ENCODE data around the gene NELL2. TPM values are rescaled to one million over a fixed set of nuclear protein-coding genes. Genes with fewer than 3 reads are reported as not detected.

Gene NELL2
- polyA plus RNA-seq, 1 of the 3 experiments (the other 2 are of a cell fraction), result 0.35 TPM

- no peaks in the 10 kb centered on the region for H3F3A ChIP-seq (replicated peaks; ENCODE audit: insufficient read depth)
- no peaks in the 10 kb centered on the region for H3K27me3 ChIP-seq (ENCODE audit: insufficient read depth)
- H3K9ac ChIP-seq, result no peak overlapping the region
- H3K4me1 ChIP-seq (ENCODE audit: control insufficient read depth in 1 of 2, insufficient read depth in 2 of 2, low read depth in 1 of 2, low read length in 1 of 2), result no peaks in the 10 kb centered on the region
- H3K36me3 ChIP-seq (replicated peaks in 1 of 2; ENCODE audit: control insufficient read depth in 1 of 2, insufficient read depth in 2 of 2, low read length in 1 of 2), result no peaks in the 10 kb centered on the region
- H3K79me2 ChIP-seq (ENCODE audit: insufficient read depth), result no peaks in the 10 kb centered on the region
- H3K4me2 ChIP-seq, result no peak overlapping the region
- H3K9me2 ChIP-seq, result no peaks in the 10 kb centered on the region
- H3K27ac ChIP-seq (ENCODE audit: low read depth in 2 of 2, low read length in 1 of 2), result no peak overlapping the region
- no peak for DNase-seq
- TF ChIP-seq MXI1 (IDR thresholded peaks at IDR 0.05; ENCODE audit: low read depth, low read length) (no peak), GABPA (IDR thresholded peaks at IDR 0.05; ENCODE audit: low read depth) (no peak), REST (IDR thresholded peaks at IDR 0.05; ENCODE audit: low read depth, low read length) (no peak), RAD21 (IDR thresholded peaks at IDR 0.05; ENCODE audit: low read length) (no peak), YY1 (IDR thresholded peaks at IDR 0.05; ENCODE audit: low read depth) (no peak), TAF1 (IDR thresholded peaks at IDR 0.05; ENCODE audit: borderline replicate concordance, low read depth, low read length) (no peak), USF2 (IDR thresholded peaks at IDR 0.05; ENCODE audit: borderline replicate concordance, low read depth, low read length) (no peak), FOSL2 (IDR thresholded peaks at IDR 0.05; ENCODE audit: borderline replicate concordance, low read depth) (no peak), TEAD4 (IDR thresholded peaks at IDR 0.05; ENCODE audit: borderline replicate concordance, insufficient read depth) (no peak), SIN3A (IDR thresholded peaks at IDR 0.05; ENCODE audit: borderline replicate concordance, low read depth, low read length) (no peak), FOXM1 (IDR thresholded peaks at IDR 0.05; ENCODE audit: low read depth) (no peak), EP300 (IDR thresholded peaks at IDR 0.05; ENCODE audit: borderline replicate concordance in 1 of 2, low read depth in 1 of 2, low read length in 1 of 2) (no peak), JUND (IDR thresholded peaks at IDR 0.05) (no peak), ELF1 (IDR thresholded peaks at IDR 0.05) (no peak), RFX5 (IDR thresholded peaks at IDR 0.05; ENCODE audit: low read length) (no peak), NFIC (IDR thresholded peaks at IDR 0.05; ENCODE audit: borderline replicate concordance) (no peak), IRF3 (IDR thresholded peaks at IDR 0.05; ENCODE audit: low read depth, low read length) (no peak), ZBTB33 (IDR thresholded peaks at IDR 0.05; ENCODE audit: borderline replicate concordance, low read depth) (no peak)
- no peaks in the 10 kb centered on the region for H4K20me1 ChIP-seq (ENCODE audit: insufficient read depth)
- H2AFZ ChIP-seq (ENCODE audit: low read depth), result no peak overlapping the region
- no peaks in the 10 kb centered on the region for H3K9me3 ChIP-seq
- ChIA-PET CTCF (no interaction called here), POLR2A (no interaction called here)
- no peak overlapping the region for H3K4me3 ChIP-seq (ENCODE audit: low read depth in 2 of 2, low read length in 1 of 2)
Measured at GRCh38 chr12:44804068-44804467, 72.0 kb downstream of the NELL2 start.

Measured in SK-N-SH (cell line).